HepG2 (cell line): Measurements from ENCODE around the gene NDRG3. TPM values are rescaled to one million over a fixed set of nuclear protein-coding genes. Genes with fewer than 3 reads are reported as not detected.

Experiments used
- ATAC-seq: fragments of 200-7000 bp; cut with Tn5 transposase; 3 replicates; pipeline ENCODE4 v1.9.1; 2020; ENCODE audit warnings: mild to moderate bottlenecking, moderate library complexity
- BruUV-seq: library from RNA; stranded (reverse); fragments of 400-500 nt; replicated peaks from 2 replicates; lab custom pipeline; 2021; lab: Mats Ljungman, UMichigan
- CTCF ChIA-PET: fragments of 300-600 bp; formaldehyde crosslinking; extraction: SDS; loops from one replicate; lab custom pipeline; 2021; ENCODE audit warnings: low total read pairs, inconsistent platforms, low intra/inter-chr PET ratio; lab: Yijun Ruan, JAX
- POLR2A ChIA-PET: fragments of 350-600 bp; sonication (Branson Sonifier 250); formaldehyde crosslinking; loops from one replicate; lab custom pipeline; 2020; ENCODE audit warnings: antibody characterized with exemption, inconsistent platforms; lab: Yijun Ruan, JAX
- DNase-seq: peaks from one replicate; pipeline ENCODE4 v3.0.0-alpha.2; 2015; ENCODE audit warnings: low spot score
- FAIRE-seq: peaks from 3 replicates; lab custom pipeline; 2011; peaks lifted over from hg19 to GRCh38; lab: Jason Lieb, UNC
- H2AFZ ChIP-seq: one replicate; pipeline ENCODE4 v1.6.1; 2011; ENCODE audit warnings: low read length, inconsistent platforms
- H3K27ac ChIP-seq: fragments of 300-600 bp; 3 replicates; pipeline ENCODE4 v1.8.0; 2011; ENCODE audit warnings: mixed run types, mild to moderate bottlenecking, mixed read lengths, low read length, inconsistent platforms; ENCODE audit not compliant: insufficient read depth; ENCODE audit errors: extremely low read length
- H3K27me3 ChIP-seq, 2 experiments: fragments of 200-600 bp in 1 of 2; 2 replicates in 1 of 2; 3 replicates in 1 of 2; pipeline versions ENCODE4 v1.6.0 to v1.8.0; 2011; ENCODE audit warnings: low read length in 2 of 2, mild to moderate bottlenecking in 2 of 2, moderate library complexity in 2 of 2, inconsistent platforms in 1 of 2; ENCODE audit not compliant: insufficient read depth in 2 of 2, control insufficient read depth in 1 of 2
- H3K36me3 ChIP-seq, 2 experiments: fragments of 200-600 bp in 1 of 2; replicated peaks in 1 of 2; 2 replicates in 1 of 2; 3 replicates in 1 of 2; pipeline versions ENCODE4 v1.5.1 to v1.8.0; 2011; ENCODE audit warnings: low read length in 2 of 2, inconsistent platforms in 1 of 2; ENCODE audit not compliant: insufficient read depth in 2 of 2, control insufficient read depth in 1 of 2
- H3K4me1 ChIP-seq: 2 replicates; pipeline ENCODE4 v1.5.1; 2012; ENCODE audit warnings: low read length, inconsistent platforms; ENCODE audit not compliant: insufficient read depth
- H3K4me2 ChIP-seq: 2 replicates; pipeline ENCODE4 v1.6.0; 2011; ENCODE audit warnings: low read depth, low read length, inconsistent platforms
- H3K4me3 ChIP-seq, 3 experiments: fragments of 200-600 bp in 1 of 3; sonication (generic), shearing (Covaris generic) in 1 of 3; replicated peaks in 1 of 3; 2 replicates each; pipeline ENCODE4 v1.5.1; 2011 to 2016; ENCODE audit warnings: low read length in 3 of 3, inconsistent platforms in 2 of 3, low read depth in 2 of 3, mild to moderate bottlenecking in 2 of 3, control low read depth in 1 of 3, mixed read lengths in 1 of 3; ENCODE audit not compliant: insufficient read depth in 1 of 3
- H3K79me2 ChIP-seq: one replicate; pipeline ENCODE4 v1.6.1; 2011; ENCODE audit warnings: low read length, inconsistent platforms; ENCODE audit not compliant: insufficient read depth
- H3K9ac ChIP-seq: 2 replicates; pipeline ENCODE4 v1.6.0; 2011; ENCODE audit warnings: mild to moderate bottlenecking, low read depth, low read length, inconsistent platforms; ENCODE audit not compliant: insufficient read depth
- H3K9me3 ChIP-seq: 2 replicates; pipeline ENCODE4 v1.5.1; 2012; ENCODE audit warnings: mild to moderate bottlenecking, low read length
- H4K20me1 ChIP-seq: 2 replicates; pipeline ENCODE4 v1.6.0; 2011; ENCODE audit warnings: inconsistent platforms, mild to moderate bottlenecking, low read length, moderate library complexity; ENCODE audit not compliant: insufficient read depth
- ETV6 ChIP-seq: sonication (generic); formaldehyde crosslinking; conservative IDR thresholded peaks from 2 replicates; pipeline ENCODE4 v1.4.0; 2020; ENCODE audit warnings: missing genetic modification reagents
- RFX5 ChIP-seq: IDR thresholded peaks from 2 replicates; pipeline ENCODE4 v1.6.1; 2011; ENCODE audit warnings: low read depth, low read length, improper control_type of control experiment
- TAF1 ChIP-seq: sonication (generic); formaldehyde crosslinking; IDR thresholded peaks from 2 replicates; pipeline ENCODE4 v1.4.0; 2020; ENCODE audit warnings: missing genetic modification reagents
- TFAP4 ChIP-seq: sonication (generic); IDR thresholded peaks from 2 replicates; pipeline ENCODE4 v1.6.1; 2016; ENCODE audit warnings: low read depth, borderline replicate concordance
- ZBTB38 ChIP-seq: sonication (generic); formaldehyde crosslinking; IDR thresholded peaks from 2 replicates; pipeline ENCODE4 v1.5.1; 2020; ENCODE audit warnings: mild to moderate bottlenecking, missing genetic modification reagents
- ZNF296 ChIP-seq: sonication (generic); formaldehyde crosslinking; conservative IDR thresholded peaks from 2 replicates; pipeline ENCODE4 v1.5.0; 2020; ENCODE audit warnings: mild to moderate bottlenecking, missing genetic modification reagents
- WGBS: methylation state at CpG from one replicate; pipeline ENCODE4 v1.1.6; 2017; ENCODE audit warnings: low lambda C conversion rate; 5-methylcytosine and 5-hydroxymethylcytosine counted together
- in situ Hi-C: cut with HindIII; loops from 2 replicates; pipeline ENCODE4 v1.10.0; 2017; ENCODE audit warnings: low pct_unique_long_range_greater_than_20kb; ENCODE audit not compliant: extremely low pct_ligation_motif_present
- intact Hi-C: fragments of 100-400 bp; cut with micrococcal nuclease; formaldehyde crosslinking; loops from one replicate; pipeline ENCODE4 v1.10.0; 2022; ENCODE audit not compliant: unreplicated experiment
- polyA plus RNA-seq, 8 experiments: library from polyadenylated mRNA; depleted of rRNA in 3 of 8; stranded (reverse) in 7 of 8; unstranded in 1 of 8; fragments of >200 nt; fragmentation: Illumina TruSeq in 4 of 8; extraction: Trizol in 4 of 8; gene quantifications; 2 replicates each; pipeline versions ENCODE4 v1.2.1 to v1.2.3, GENCODE V29; 2011 to 2016; ENCODE audit warnings: low read depth in 4 of 8, missing spikeins in 1 of 8, mixed read lengths in 1 of 8; ENCODE audit not compliant: insufficient read depth in 1 of 8
- total RNA-seq, 5 experiments: library from RNA; depleted of rRNA; stranded (reverse); fragments of >200 nt; fragmentation: Illumina TruSeq; extraction: Trizol; gene quantifications; 2 replicates each; pipeline ENCODE4 v1.2.3, GENCODE V29; 2016; ENCODE audit warnings: low read depth in 1 of 5
- TF ChIP-seq, protein P1 (sequence below): sonication (generic); formaldehyde crosslinking; IDR thresholded peaks from 2 replicates; pipeline ENCODE4 v1.5.1; 2020; ENCODE audit warnings: missing genetic modification reagents, mild to moderate bottlenecking, borderline replicate concordance
- TF ChIP-seq, protein P2 (sequence below): sonication (generic); formaldehyde crosslinking; conservative IDR thresholded peaks from 2 replicates; pipeline ENCODE4 v1.8.1; 2023; ENCODE audit warnings: missing genetic modification reagents

Gene NDRG3
- total and polyA plus RNA-seq, 2 of the 13 experiments (the other 11 are each of a cell fraction or from before 2014, with no cell fraction given) = 36.0 to 40.5 TPM

- no TSS peak for BruUV-seq
- FAIRE-seq (no peak), DNase-seq (no peak), ATAC-seq (no peak)
- H3K79me2 ChIP-seq = no peaks in the 10 kb centered on the region
- H3K9me3 ChIP-seq = no peaks in the 10 kb centered on the region
- H3K27me3 ChIP-seq = no peaks in the 10 kb centered on the region
- in situ Hi-C loops (no loop called here), intact Hi-C loops (no loop called here)
- H3K36me3 ChIP-seq = peaks cover 10 to 23% of the 10 kb centered on the region in 2 experiments
- H3K4me2 ChIP-seq = no peak overlapping the region
- ChIA-PET POLR2A (no interaction called here), CTCF (no interaction called here)
- no peak overlapping the region for H3K4me3 ChIP-seq
- no peaks in the 10 kb centered on the region for H4K20me1 ChIP-seq
- H3K4me1 ChIP-seq = peaks cover 9% of the 10 kb centered on the region; the same call in 1 of the 2 replicates
- no peak overlapping the region for H3K27ac ChIP-seq
- H3K9ac ChIP-seq = no peak overlapping the region
- TF ChIP-seq ZBTB38 (CRISPR knock-in tag) (no peak), TFAP4 (no peak), RFX5 (no peak), ETV6 (CRISPR knock-in tag) (no peak), ZNF296 (no peak), TAF1 (no peak)
- TF ChIP-seq, protein P1, sequence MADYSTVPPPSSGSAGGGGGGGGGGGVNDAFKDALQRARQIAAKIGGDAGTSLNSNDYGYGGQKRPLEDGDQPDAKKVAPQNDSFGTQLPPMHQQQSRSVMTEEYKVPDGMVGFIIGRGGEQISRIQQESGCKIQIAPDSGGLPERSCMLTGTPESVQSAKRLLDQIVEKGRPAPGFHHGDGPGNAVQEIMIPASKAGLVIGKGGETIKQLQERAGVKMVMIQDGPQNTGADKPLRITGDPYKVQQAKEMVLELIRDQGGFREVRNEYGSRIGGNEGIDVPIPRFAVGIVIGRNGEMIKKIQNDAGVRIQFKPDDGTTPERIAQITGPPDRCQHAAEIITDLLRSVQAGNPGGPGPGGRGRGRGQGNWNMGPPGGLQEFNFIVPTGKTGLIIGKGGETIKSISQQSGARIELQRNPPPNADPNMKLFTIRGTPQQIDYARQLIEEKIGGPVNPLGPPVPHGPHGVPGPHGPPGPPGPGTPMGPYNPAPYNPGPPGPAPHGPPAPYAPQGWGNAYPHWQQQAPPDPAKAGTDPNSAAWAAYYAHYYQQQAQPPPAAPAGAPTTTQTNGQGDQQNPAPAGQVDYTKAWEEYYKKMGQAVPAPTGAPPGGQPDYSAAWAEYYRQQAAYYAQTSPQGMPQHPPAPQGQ (CRISPR knock-in tag) = no peak
- TF ChIP-seq, protein P2, sequence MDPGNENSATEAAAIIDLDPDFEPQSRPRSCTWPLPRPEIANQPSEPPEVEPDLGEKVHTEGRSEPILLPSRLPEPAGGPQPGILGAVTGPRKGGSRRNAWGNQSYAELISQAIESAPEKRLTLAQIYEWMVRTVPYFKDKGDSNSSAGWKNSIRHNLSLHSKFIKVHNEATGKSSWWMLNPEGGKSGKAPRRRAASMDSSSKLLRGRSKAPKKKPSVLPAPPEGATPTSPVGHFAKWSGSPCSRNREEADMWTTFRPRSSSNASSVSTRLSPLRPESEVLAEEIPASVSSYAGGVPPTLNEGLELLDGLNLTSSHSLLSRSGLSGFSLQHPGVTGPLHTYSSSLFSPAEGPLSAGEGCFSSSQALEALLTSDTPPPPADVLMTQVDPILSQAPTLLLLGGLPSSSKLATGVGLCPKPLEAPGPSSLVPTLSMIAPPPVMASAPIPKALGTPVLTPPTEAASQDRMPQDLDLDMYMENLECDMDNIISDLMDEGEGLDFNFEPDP (CRISPR knock-in tag) = 0 out of 2 replicates have a peak, but pooled peaks have one; percentile 12
- no peak overlapping the region for H2AFZ ChIP-seq
- WGBS = 96% methylated on average over 9 of the region's 9 CpGs
Measured at GRCh38 chr20:36653456-36653855, 92.4 kb downstream of the NDRG3 start.
